Neural progenitor cell (in vitro differentiated cells): Measurements from ENCODE around the gene CREM.

Experiments used
- CTCF ChIP-seq: fragments of 200-600 bp; sonication (generic); IDR thresholded peaks from 2 replicates; pipeline ENCODE4 v1.5.1; 2017; ENCODE audit warnings: antibody characterized with exemption, mild to moderate bottlenecking
- EZH2 ChIP-seq: fragments of 200-600 bp; sonication (generic); IDR thresholded peaks from 2 replicates; pipeline ENCODE4 v1.6.1; 2017; ENCODE audit warnings: antibody characterized with exemption, mild to moderate bottlenecking, moderate library complexity
- EZH2phosphoT487 ChIP-seq: fragments of 200-600 bp; sonication (generic); IDR thresholded peaks from 2 replicates; pipeline ENCODE4 v1.6.1; 2017; ENCODE audit warnings: antibody characterized with exemption

DNA sequence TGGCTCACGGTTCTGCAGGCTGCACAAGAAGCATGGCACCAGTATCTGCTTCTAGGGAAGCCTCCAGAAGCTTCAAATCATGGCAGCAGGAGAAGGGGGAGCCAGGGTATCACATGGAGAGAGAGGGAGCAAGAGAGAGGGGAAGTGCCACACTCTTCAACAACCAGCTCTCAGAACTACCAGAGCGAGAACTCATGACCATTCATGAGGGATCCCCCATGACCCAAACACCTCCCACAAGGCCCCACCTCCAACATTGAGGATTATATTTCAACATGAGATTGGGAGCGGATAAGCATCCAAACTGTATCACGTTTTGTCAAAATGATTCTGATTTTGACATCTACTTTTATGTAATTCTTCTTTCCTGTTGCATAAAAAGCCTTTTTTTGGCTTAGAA, 38.5 kb downstream of the CREM start:
- no peak for TF ChIP-seq CTCF
- no peak for TF ChIP-seq EZH2phosphoT487
- TF ChIP-seq EZH2: no peak
